ENCODE measurements around the gene ENOX1.
"Not testable (repeated sequence)": the region's sequence is repeated elsewhere in the genome, so short reads cannot be mapped to it uniquely, and the experiment has no call there.

Gene ENOX1

GRCh38 chr13:43356567-43356966, 430.2 kb downstream of the ENOX1 start:
- DNase-seq (ENCODE audit: low read depth): no peak

- DNase-seq (ENCODE audit: low read depth): no peak
Measured at GRCh38 chr13:43355774-43356173, 431.0 kb downstream of the ENOX1 start.

GRCh38 chr13:43354153-43354945, 432.4 kb downstream of the ENOX1 start:
- no peak for DNase-seq (ENCODE audit: low read depth)

- no peak for DNase-seq (ENCODE audit: low read depth)
Measured at GRCh38 chr13:43353631-43354030, 433.1 kb downstream of the ENOX1 start.

- not testable (repeated sequence) for DNase-seq (ENCODE audit: low read depth)
Measured at GRCh38 chr13:43351612-43352011, 435.2 kb downstream of the ENOX1 start.

GRCh38 chr13:43348397-43348796, 438.4 kb downstream of the ENOX1 start:
- DNase-seq (ENCODE audit: low read depth): no peak

GRCh38 chr13:43347877-43348276, 438.9 kb downstream of the ENOX1 start:
- DNase-seq (ENCODE audit: low read depth): no peak

GRCh38 chr13:43346427-43346826, 440.3 kb downstream of the ENOX1 start:
- DNase-seq (ENCODE audit: low read depth): no peak

- no peak for DNase-seq (ENCODE audit: low read depth)
Measured at GRCh38 chr13:43343645-43344044, 443.1 kb downstream of the ENOX1 start.

GRCh38 chr13:43339805-43340550, 446.8 kb downstream of the ENOX1 start:
- DNase-seq (ENCODE audit: low read depth): peak; percentile 80

- no peak for DNase-seq (ENCODE audit: low read depth)
Measured at GRCh38 chr13:43339145-43339804, 447.5 kb downstream of the ENOX1 start.

- DNase-seq (ENCODE audit: low read depth): no peak
Measured at GRCh38 chr13:43335764-43336163, 451.0 kb downstream of the ENOX1 start.

GRCh38 chr13:43333176-43333575, 453.6 kb downstream of the ENOX1 start:
- DNase-seq (ENCODE audit: low read depth): no peak

GRCh38 chr13:43331672-43332071, 455.1 kb downstream of the ENOX1 start:
- no peak for DNase-seq (ENCODE audit: low read depth)

GRCh38 chr13:43329702-43330101, 457.1 kb downstream of the ENOX1 start:
- DNase-seq (ENCODE audit: low read depth): no peak

- no peak for DNase-seq (ENCODE audit: low read depth)
Measured at GRCh38 chr13:43328907-43329306, 457.9 kb downstream of the ENOX1 start.

- no peak for DNase-seq (ENCODE audit: low read depth)
Measured at GRCh38 chr13:43326100-43326499, 460.7 kb downstream of the ENOX1 start.

- DNase-seq (ENCODE audit: low read depth): no peak
Measured at GRCh38 chr13:43325636-43326035, 461.1 kb downstream of the ENOX1 start.

- DNase-seq (ENCODE audit: low read depth): no peak
Measured at GRCh38 chr13:43324129-43324528, 462.6 kb downstream of the ENOX1 start.

GRCh38 chr13:43319617-43320444, 466.9 kb downstream of the ENOX1 start:
- no peak for DNase-seq (ENCODE audit: low read depth)

- peak; percentile 79 for DNase-seq (ENCODE audit: low read depth)
Measured at GRCh38 chr13:43316946-43317353, 469.8 kb downstream of the ENOX1 start.

- DNase-seq (ENCODE audit: low read depth): no peak
Measured at GRCh38 chr13:43316281-43316680, 470.5 kb downstream of the ENOX1 start.
